Measurements from ENCODE around the gene PTPN14. TPM values are rescaled to one million over a fixed set of nuclear protein-coding genes. Genes with fewer than 3 reads are reported as not detected.
"Not testable (repeated sequence)": the region's sequence is repeated elsewhere in the genome, so short reads cannot be mapped to it uniquely, and the experiment has no call there.

The PTPN14 gene
- total RNA-seq, 6 donors from 2014 or later: 15.4 to 42.9 (median 27.0) TPM

- ATAC-seq (ENCODE audit: low FRiP score in 2 of 2) (no peak), DNase-seq (no peak)
- H3K36me3 ChIP-seq: no peaks in the 10 kb centered on the region
- TF ChIP-seq CTCF (IDR thresholded peaks at IDR 0.05) (no peak), POLR2AphosphoS5 (IDR thresholded peaks at IDR 0.05) (no peak), POLR2A (IDR thresholded peaks at IDR 0.05) (no peak), EP300 (IDR thresholded peaks at IDR 0.05) (no peak)
- H3K4me1 ChIP-seq: no peaks in the 10 kb centered on the region
- no peaks in the 10 kb centered on the region for H3K27me3 ChIP-seq
- 73 to 82% methylated on average over 5 of the region's 5 CpGs for WGBS, 2 donors
- no peak overlapping the region for H3K27ac ChIP-seq
- no peaks in the 10 kb centered on the region for H3K9me3 ChIP-seq
- H3K4me3 ChIP-seq: no peak overlapping the region
These were observed 66.3 kb downstream of the PTPN14 start for GRCh38 chr1:214485151-214485550.

- not testable (repeated sequence) for H3K9me3 ChIP-seq
These were observed 68.2 kb downstream of the PTPN14 start for GRCh38 chr1:214483180-214483579.

GRCh38 chr1:214481983-214482634, 69.3 kb downstream of the PTPN14 start:
- not testable (repeated sequence) for H3K36me3 ChIP-seq; ATAC-seq (ENCODE audit: low FRiP score in 2 of 2); H3K4me3 ChIP-seq; H3K4me1 ChIP-seq; H3K27ac ChIP-seq; DNase-seq; H3K9me3 ChIP-seq; H3K27me3 ChIP-seq
- 41 to 51% methylated on average over 2 of the region's 2 CpGs for WGBS, 2 donors

More at GRCh38 chr1:214483180-214483579, 68.2 kb downstream of the PTPN14 start:
- not testable (repeated sequence) for H3K4me3 ChIP-seq; H3K27ac ChIP-seq; H3K36me3 ChIP-seq; H3K27me3 ChIP-seq; ATAC-seq (ENCODE audit: low FRiP score in 2 of 2); H3K4me1 ChIP-seq
- DNase-seq: peak in 1 of 2 donors; percentile 53
- 86 to 87% methylated on average over 13 of the region's 13 CpGs for WGBS, 2 donors

- peak in 1 of 2 donors; percentile 58 for DNase-seq
- TF ChIP-seq POLR2A (IDR thresholded peaks at IDR 0.05) (no peak), EP300 (IDR thresholded peaks at IDR 0.05) (peak in 3 of 4 donors; percentile 32 to 44 (median 34)), CTCF (IDR thresholded peaks at IDR 0.05) (no peak)
- WGBS, 2 donors: 69 to 75% methylated on average over 7 of the region's 7 CpGs
These were observed 74.2 kb downstream of the PTPN14 start for GRCh38 chr1:214476986-214477870.

GRCh38 chr1:214476229-214476985, 75.0 kb downstream of the PTPN14 start:
- peak overlapping the region in 1 of 4 donors; percentile 24 for H3K4me3 ChIP-seq
- WGBS, 2 donors: 74% methylated on average over 10 of the region's 10 CpGs
- peak overlapping the region; percentile 26 to 77 (median 60) for H3K27ac ChIP-seq
- H3K27me3 ChIP-seq: no peaks in the 10 kb centered on the region
- DNase-seq (no peak), ATAC-seq (ENCODE audit: low FRiP score in 2 of 2) (peak in 1 of 2 donors; percentile 23)
- no peaks in the 10 kb centered on the region for H3K36me3 ChIP-seq
- TF ChIP-seq POLR2A (IDR thresholded peaks at IDR 0.05) (no peak), POLR2AphosphoS5 (IDR thresholded peaks at IDR 0.05) (peak in 1 of 2 donors; percentile 10)
- no peaks in the 10 kb centered on the region for H3K9me3 ChIP-seq
- H3K4me1 ChIP-seq: peaks cover 0 to 24% (median 9%) of the 10 kb centered on the region in 4 donors

More at GRCh38 chr1:214476986-214477870, 74.2 kb downstream of the PTPN14 start:
- ATAC-seq (ENCODE audit: low FRiP score in 2 of 2): peak; percentile 71 to 87
- Histone ChIP-seq H3K27ac (peak overlapping the region; percentile 26 to 77 (median 60)), H3K27me3 (no peaks in the 10 kb centered on the region), H3K4me1 (peaks cover 0 to 24% (median 9%) of the 10 kb centered on the region in 4 donors), H3K4me3 (peak overlapping the region in 1 of 4 donors; percentile 24), H3K36me3 (no peaks in the 10 kb centered on the region), H3K9me3 (no peaks in the 10 kb centered on the region)

- no peak for TF ChIP-seq POLR2A (IDR thresholded peaks at IDR 0.05)
- Histone ChIP-seq H3K4me3 (no peak overlapping the region), H3K9me3 (no peaks in the 10 kb centered on the region), H3K27me3 (no peaks in the 10 kb centered on the region), H3K27ac (peak overlapping the region in 2 of 4 donors; percentile 26 to 67), H3K36me3 (no peaks in the 10 kb centered on the region), H3K4me1 (peaks cover 0 to 24% (median 9%) of the 10 kb centered on the region in 4 donors)
- 91 to 92% methylated on average over 3 of the region's 3 CpGs for WGBS, 2 donors
- no peak for ATAC-seq (ENCODE audit: low FRiP score in 2 of 2)
- no peak for DNase-seq
These were observed 75.7 kb downstream of the PTPN14 start for GRCh38 chr1:214475746-214476145.

Data from upper lobe of left lung (tissue), 6 donors.